ENCODE results near the gene SERPINC1. TPM values are rescaled to one million over a fixed set of nuclear protein-coding genes. Genes with fewer than 3 reads are reported as not detected.
"Not testable (repeated sequence)": the region's sequence is repeated elsewhere in the genome, so short reads cannot be mapped to it uniquely, and the experiment has no call there.

SERPINC1 gene
- polyA plus RNA-seq, 1 donor from 2014 or later: not detected

DNA sequence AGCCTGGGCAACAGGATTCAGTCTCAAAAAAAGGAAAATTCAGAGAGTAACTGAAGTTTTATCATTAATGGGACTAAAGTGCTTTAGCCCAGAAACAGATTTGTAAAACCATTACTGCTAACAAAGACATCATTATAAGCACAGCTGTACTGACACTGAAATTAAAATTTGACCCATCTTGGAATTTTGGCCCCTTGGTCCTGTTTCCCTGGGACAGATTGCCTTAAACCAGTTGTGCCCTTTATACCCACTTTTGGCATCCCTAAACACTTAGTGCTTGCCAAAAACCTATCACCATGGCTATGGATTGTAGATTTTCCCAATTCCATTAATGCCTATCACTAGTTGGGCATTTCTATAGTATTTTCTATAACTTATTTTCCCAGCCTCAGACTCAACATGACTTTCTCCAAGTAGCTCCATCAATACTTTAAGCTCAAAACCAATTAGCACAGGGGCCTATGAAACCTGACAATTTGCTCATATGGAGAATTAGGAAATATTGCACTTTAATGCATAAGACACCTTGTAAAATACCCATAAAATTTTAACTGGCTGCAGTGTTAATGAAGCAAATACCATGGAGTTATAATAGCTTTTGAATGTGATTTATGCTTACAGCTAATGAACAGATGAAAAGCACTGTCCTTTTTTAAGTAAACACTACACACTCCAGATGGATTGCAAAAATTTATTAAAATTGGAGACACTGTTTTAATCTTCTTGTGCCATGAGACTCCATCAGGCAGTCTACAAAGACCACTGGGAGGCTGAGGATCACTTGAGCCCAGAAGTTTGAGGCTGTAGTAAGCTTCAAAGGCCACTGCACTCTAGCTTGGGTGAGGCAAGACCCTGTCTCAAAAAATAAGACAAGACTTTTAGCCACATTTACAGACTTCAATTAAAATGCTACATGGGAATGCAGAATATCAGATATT is 53.6 kb downstream of the SERPINC1 start:
- no peaks in the 10 kb centered on the region for H4K20me1 ChIP-seq (ENCODE audit: insufficient read depth)
- no peak overlapping the region for H3K9ac ChIP-seq (ENCODE audit: low read length)
- H3K4me2 ChIP-seq (ENCODE audit: low read length): no peak overlapping the region
- TF ChIP-seq TAF1 (IDR thresholded peaks at IDR 0.05; ENCODE audit: low read depth) (no peak), EP300 (conservative IDR thresholded peaks at IDR 0.05; ENCODE audit: poor library complexity, severe bottlenecking) (no peak), EZH2 (IDR thresholded peaks at IDR 0.05; ENCODE audit: borderline replicate concordance, insufficient read depth, low read length, poor library complexity, severe bottlenecking) (no peak), MXI1 (conservative IDR thresholded peaks at IDR 0.05; ENCODE audit: poor library complexity, severe bottlenecking) (no peak)
- TF ChIP-seq, protein P1, sequence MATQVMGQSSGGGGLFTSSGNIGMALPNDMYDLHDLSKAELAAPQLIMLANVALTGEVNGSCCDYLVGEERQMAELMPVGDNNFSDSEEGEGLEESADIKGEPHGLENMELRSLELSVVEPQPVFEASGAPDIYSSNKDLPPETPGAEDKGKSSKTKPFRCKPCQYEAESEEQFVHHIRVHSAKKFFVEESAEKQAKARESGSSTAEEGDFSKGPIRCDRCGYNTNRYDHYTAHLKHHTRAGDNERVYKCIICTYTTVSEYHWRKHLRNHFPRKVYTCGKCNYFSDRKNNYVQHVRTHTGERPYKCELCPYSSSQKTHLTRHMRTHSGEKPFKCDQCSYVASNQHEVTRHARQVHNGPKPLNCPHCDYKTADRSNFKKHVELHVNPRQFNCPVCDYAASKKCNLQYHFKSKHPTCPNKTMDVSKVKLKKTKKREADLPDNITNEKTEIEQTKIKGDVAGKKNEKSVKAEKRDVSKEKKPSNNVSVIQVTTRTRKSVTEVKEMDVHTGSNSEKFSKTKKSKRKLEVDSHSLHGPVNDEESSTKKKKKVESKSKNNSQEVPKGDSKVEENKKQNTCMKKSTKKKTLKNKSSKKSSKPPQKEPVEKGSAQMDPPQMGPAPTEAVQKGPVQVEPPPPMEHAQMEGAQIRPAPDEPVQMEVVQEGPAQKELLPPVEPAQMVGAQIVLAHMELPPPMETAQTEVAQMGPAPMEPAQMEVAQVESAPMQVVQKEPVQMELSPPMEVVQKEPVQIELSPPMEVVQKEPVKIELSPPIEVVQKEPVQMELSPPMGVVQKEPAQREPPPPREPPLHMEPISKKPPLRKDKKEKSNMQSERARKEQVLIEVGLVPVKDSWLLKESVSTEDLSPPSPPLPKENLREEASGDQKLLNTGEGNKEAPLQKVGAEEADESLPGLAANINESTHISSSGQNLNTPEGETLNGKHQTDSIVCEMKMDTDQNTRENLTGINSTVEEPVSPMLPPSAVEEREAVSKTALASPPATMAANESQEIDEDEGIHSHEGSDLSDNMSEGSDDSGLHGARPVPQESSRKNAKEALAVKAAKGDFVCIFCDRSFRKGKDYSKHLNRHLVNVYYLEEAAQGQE (IDR thresholded peaks at IDR 0.05; ENCODE audit: borderline replicate concordance): no peak
- TF ChIP-seq, protein P2, sequence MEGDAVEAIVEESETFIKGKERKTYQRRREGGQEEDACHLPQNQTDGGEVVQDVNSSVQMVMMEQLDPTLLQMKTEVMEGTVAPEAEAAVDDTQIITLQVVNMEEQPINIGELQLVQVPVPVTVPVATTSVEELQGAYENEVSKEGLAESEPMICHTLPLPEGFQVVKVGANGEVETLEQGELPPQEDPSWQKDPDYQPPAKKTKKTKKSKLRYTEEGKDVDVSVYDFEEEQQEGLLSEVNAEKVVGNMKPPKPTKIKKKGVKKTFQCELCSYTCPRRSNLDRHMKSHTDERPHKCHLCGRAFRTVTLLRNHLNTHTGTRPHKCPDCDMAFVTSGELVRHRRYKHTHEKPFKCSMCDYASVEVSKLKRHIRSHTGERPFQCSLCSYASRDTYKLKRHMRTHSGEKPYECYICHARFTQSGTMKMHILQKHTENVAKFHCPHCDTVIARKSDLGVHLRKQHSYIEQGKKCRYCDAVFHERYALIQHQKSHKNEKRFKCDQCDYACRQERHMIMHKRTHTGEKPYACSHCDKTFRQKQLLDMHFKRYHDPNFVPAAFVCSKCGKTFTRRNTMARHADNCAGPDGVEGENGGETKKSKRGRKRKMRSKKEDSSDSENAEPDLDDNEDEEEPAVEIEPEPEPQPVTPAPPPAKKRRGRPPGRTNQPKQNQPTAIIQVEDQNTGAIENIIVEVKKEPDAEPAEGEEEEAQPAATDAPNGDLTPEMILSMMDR (IDR thresholded peaks at IDR 0.05; ENCODE audit: poor library complexity, severe bottlenecking): no peak
- H3K79me2 ChIP-seq (replicated peaks; ENCODE audit: insufficient read depth, low read length): peaks cover 21% of the 10 kb centered on the region
- H3K9me2 ChIP-seq (ENCODE audit: insufficient read depth, low read length): no peaks in the 10 kb centered on the region
- H3K27ac ChIP-seq (ENCODE audit: low read length): no peak overlapping the region
- H3K36me3 ChIP-seq (ENCODE audit: insufficient read depth, low read length): peaks cover 6% of the 10 kb centered on the region
- peaks cover 7% of the 10 kb centered on the region for H3F3A ChIP-seq (ENCODE audit: insufficient read depth, low read length, poor library complexity, severe bottlenecking)
- H2AFZ ChIP-seq (ENCODE audit: low read depth, low read length): no peak overlapping the region
- no peaks in the 10 kb centered on the region for H3K27me3 ChIP-seq (ENCODE audit: insufficient read depth, low read depth, low read length)
- H3K4me3 ChIP-seq (ENCODE audit: low read length): no peak overlapping the region
- no peaks in the 10 kb centered on the region for H3K9me3 ChIP-seq (ENCODE audit: low read length)

DNA sequence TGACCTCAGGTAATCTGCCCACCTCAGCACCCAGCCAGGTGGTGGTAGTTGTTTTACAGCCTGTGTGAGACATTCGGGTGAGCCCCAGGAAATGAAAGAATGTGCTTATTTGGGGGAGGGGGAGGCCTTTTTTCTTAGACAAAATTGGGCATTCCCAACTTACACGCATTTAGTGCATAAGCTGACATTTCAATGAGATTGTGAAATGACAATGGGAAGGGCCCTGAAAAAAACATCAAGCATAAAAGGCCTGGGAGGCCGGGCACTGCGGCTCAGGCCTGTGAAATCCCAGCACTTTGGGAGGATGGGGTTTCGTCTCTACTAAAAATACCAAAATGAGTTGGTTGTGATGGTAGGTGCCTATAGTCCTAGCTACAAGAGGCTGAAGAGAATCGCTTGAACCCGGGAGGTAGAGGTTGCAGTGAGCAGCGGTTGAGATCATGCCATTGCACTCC is 54.3 kb downstream of the SERPINC1 start:
- Histone ChIP-seq H2AFZ (ENCODE audit: low read depth, low read length) (no peak overlapping the region), H3K36me3 (ENCODE audit: insufficient read depth, low read length) (peaks cover 6% of the 10 kb centered on the region), H3K79me2 (replicated peaks; ENCODE audit: insufficient read depth, low read length) (peaks cover 21% of the 10 kb centered on the region), H3K9me2 (ENCODE audit: insufficient read depth, low read length) (no peaks in the 10 kb centered on the region), H3K9ac (ENCODE audit: low read length) (no peak overlapping the region), H3K4me3 (ENCODE audit: low read length) (no peak overlapping the region), H3K27ac (ENCODE audit: low read length) (no peak overlapping the region), H3K4me2 (ENCODE audit: low read length) (no peak overlapping the region), H3F3A (ENCODE audit: insufficient read depth, low read length, poor library complexity, severe bottlenecking) (peaks cover 7% of the 10 kb centered on the region), H4K20me1 (ENCODE audit: insufficient read depth) (no peaks in the 10 kb centered on the region), H3K9me3 (ENCODE audit: low read length) (no peaks in the 10 kb centered on the region), H3K27me3 (ENCODE audit: insufficient read depth, low read depth, low read length) (no peaks in the 10 kb centered on the region)
- TF ChIP-seq, protein P2 (IDR thresholded peaks at IDR 0.05; ENCODE audit: poor library complexity, severe bottlenecking): no peak
- TF ChIP-seq EP300 (conservative IDR thresholded peaks at IDR 0.05; ENCODE audit: poor library complexity, severe bottlenecking): no peak
- TF ChIP-seq RAD21 (conservative IDR thresholded peaks at IDR 0.05): no peak

DNA sequence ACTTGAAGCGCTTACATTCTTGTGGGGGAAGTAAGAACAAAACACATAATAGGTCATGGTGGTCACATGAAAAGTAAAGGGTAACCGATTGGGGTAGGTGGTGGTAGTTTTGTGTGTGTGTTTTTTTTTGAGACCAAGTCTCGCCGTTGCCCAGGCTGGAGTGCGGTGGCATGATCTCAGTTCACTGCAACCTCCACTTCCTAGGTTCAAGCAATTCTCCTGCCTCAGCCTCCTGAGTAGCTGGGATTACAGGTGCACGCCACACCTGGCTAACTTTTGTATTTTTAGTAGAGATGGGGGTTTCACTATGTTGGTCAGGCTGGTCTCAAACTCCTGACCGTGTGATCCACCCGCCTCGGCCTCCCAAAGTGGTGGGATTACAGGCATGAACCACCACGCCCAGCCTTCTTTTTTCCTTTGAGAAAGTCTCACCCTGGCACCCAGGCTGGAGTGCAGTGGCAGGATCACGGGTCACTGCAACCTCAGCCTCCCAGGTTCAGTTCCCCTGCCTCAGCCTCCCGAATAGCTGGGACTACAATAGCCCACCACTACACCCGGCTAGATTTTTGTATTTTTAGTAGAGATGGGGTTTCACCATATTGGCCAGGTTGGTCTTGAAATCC is 54.9 kb downstream of the SERPINC1 start:
- not testable (repeated sequence) for H2AFZ ChIP-seq (ENCODE audit: low read depth, low read length); H3K9me2 ChIP-seq (ENCODE audit: insufficient read depth, low read length); H3K27me3 ChIP-seq (ENCODE audit: insufficient read depth, low read depth, low read length); H4K20me1 ChIP-seq (ENCODE audit: insufficient read depth); H3K27ac ChIP-seq (ENCODE audit: low read length); H3K4me3 ChIP-seq (ENCODE audit: low read length); H3K36me3 ChIP-seq (ENCODE audit: insufficient read depth, low read length); H3K9me3 ChIP-seq (ENCODE audit: low read length); H3K9ac ChIP-seq (ENCODE audit: low read length); H3K4me2 ChIP-seq (ENCODE audit: low read length); H3F3A ChIP-seq (ENCODE audit: insufficient read depth, low read length, poor library complexity, severe bottlenecking)
- peaks cover 21% of the 10 kb centered on the region for H3K79me2 ChIP-seq (replicated peaks; ENCODE audit: insufficient read depth, low read length)
